Stimulated activated CD8-positive, alpha-beta memory T cell treated with anti-CD3 and anti-CD28 coated beads, Interleukin-4, amount 100 ng/mL, for 1 hour (primary cell): Measurements from ENCODE around the gene GATA3.

Experiments
- DNase-seq, 2 donors: peaks; one replicate each; pipeline ENCODE4 v3.0.0-alpha.2; 2020; ENCODE audit warnings: low read depth in 2 of 2, low spot score in 1 of 2

The GATA3 gene

GRCh38 chr10:8051109-8051821 is 3.2 kb upstream of the GATA3 start:
- no peak for DNase-seq

- no peak for DNase-seq
These were observed 2.6 kb upstream of the GATA3 start for GRCh38 chr10:8051851-8052257.

- DNase-seq = no peak
These were observed 2.0 kb upstream of the GATA3 start for GRCh38 chr10:8052341-8052955.

- no peak for DNase-seq
These were observed 1.5 kb upstream of the GATA3 start for GRCh38 chr10:8052956-8053445.

GRCh38 chr10:8053446-8054243 is 843 bp upstream of the GATA3 start:
- DNase-seq = peak; percentile 88

GRCh38 chr10:8054244-8054493 is 319 bp upstream of the GATA3 start:
- no peak for DNase-seq

GRCh38 chr10:8055420-8056349 is 1.2 kb downstream of the GATA3 start:
- no peak for DNase-seq

- no peak for DNase-seq
These were observed 1.9 kb downstream of the GATA3 start for GRCh38 chr10:8056378-8056777.

GRCh38 chr10:8056871-8057331 is 2.4 kb downstream of the GATA3 start:
- no peak for DNase-seq

GRCh38 chr10:8057636-8058273 is 3.3 kb downstream of the GATA3 start:
- DNase-seq = no peak

- DNase-seq = no peak
These were observed 4.0 kb downstream of the GATA3 start for GRCh38 chr10:8058274-8059111.

- no peak for DNase-seq
These were observed 4.9 kb downstream of the GATA3 start for GRCh38 chr10:8059191-8059936.

- no peak for DNase-seq
These were observed 5.7 kb downstream of the GATA3 start for GRCh38 chr10:8060010-8060703.

- no peak for DNase-seq
These were observed 6.2 kb downstream of the GATA3 start for GRCh38 chr10:8060704-8061121.

- DNase-seq = no peak
These were observed 7.1 kb downstream of the GATA3 start for GRCh38 chr10:8061274-8062211.

GRCh38 chr10:8063128-8063908 is 8.8 kb downstream of the GATA3 start:
- DNase-seq = no peak
